ENCODE results near the gene CASZ1.

Gene CASZ1, protein sequence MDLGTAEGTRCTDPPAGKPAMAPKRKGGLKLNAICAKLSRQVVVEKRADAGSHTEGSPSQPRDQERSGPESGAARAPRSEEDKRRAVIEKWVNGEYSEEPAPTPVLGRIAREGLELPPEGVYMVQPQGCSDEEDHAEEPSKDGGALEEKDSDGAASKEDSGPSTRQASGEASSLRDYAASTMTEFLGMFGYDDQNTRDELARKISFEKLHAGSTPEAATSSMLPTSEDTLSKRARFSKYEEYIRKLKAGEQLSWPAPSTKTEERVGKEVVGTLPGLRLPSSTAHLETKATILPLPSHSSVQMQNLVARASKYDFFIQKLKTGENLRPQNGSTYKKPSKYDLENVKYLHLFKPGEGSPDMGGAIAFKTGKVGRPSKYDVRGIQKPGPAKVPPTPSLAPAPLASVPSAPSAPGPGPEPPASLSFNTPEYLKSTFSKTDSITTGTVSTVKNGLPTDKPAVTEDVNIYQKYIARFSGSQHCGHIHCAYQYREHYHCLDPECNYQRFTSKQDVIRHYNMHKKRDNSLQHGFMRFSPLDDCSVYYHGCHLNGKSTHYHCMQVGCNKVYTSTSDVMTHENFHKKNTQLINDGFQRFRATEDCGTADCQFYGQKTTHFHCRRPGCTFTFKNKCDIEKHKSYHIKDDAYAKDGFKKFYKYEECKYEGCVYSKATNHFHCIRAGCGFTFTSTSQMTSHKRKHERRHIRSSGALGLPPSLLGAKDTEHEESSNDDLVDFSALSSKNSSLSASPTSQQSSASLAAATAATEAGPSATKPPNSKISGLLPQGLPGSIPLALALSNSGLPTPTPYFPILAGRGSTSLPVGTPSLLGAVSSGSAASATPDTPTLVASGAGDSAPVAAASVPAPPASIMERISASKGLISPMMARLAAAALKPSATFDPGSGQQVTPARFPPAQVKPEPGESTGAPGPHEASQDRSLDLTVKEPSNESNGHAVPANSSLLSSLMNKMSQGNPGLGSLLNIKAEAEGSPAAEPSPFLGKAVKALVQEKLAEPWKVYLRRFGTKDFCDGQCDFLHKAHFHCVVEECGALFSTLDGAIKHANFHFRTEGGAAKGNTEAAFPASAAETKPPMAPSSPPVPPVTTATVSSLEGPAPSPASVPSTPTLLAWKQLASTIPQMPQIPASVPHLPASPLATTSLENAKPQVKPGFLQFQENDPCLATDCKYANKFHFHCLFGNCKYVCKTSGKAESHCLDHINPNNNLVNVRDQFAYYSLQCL (N-terminal part only)

DNA sequence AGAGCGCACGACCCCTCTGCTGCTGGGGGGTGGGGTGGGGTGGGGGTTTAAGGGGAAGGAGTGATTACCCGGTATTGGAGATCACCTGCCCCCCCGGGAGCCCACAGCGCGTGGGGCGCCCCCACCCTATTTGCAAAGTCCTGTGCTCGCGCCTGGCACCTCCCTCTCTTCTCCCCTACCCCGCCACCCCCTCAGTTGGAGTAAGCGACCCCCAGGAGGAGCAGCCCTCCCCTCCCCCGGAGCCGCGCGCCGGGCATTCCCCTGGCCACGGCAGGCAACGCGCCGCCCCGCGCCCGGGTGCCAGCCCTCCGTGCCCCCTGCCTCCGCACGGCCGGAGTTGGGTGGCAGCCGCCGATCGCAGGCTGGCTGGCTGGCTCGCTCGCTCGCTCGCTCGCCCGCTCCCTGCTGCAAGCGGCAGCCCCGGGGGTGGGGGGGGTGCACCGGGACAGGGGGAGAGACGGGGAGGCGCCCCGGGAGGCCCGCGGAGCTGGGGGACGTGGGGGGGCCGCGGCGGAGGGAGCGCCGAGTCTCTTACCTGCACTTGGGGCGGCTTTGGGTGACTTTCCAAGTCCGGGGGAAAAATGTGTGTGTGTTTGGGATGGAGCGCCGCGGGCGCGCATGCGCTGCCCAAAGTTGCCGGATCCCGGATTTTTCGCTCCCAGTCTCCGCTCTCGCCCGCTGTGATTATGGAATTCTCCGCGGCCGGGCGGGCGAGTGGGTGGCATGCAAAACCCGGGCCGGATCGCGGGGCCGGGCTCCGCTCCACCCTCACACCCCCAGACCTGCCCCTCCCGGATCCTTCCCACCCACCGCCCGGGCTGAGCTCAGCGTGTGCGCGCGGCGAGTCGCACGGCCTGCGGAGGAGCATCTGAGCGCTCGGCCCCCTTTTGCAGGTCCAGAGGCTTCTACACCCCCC, at the start of gene CASZ1:
Gene CASZ1 (minus strand): TSS at position 618 of the 916 bp plus-strand sequence. CDS start 102,757 bp downstream, outside the sequence.
- DNase-seq (ENCODE audit: low spot score) = no peak

DNA sequence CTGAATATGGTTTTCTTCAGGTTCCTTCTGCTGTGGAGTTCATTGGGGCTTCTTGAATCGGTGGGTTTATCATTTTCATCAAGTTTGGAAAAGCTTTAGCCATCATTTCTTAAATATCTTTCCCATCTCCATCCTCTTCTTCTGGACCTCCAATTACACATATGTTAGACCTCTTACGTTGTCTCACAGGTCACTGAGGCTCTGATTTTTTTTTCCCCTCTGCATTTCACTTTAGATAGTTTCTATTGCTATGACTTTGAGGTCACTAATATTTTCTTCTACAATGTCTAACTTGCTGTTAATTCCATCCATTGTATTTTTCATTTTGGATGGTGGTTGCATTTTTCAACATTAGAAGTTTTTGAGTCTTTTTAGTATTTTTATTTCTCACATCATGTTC, 47.3 kb upstream of the CASZ1 start:
- DNase-seq (ENCODE audit: low spot score) = no peak

DNA sequence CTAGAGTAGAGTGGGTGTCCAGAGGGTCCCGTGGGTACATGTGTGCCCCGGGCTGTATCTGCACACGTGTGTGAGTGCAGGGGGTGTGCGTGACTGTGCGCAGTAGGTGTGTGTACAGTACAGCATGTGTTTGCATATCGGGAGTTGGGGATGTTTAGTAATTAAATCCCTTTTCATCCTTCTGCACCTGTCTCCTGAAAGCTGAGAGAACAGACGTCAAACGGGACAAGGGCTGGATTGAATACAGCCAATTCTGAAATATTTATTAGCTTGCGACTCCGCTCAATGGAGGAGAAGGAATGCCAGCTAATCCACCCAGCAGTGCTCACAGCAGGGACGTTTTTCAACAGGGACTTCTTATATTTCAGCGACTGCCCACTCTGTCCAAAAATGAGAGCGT, 44.7 kb upstream of the CASZ1 start:
- no peak for DNase-seq (ENCODE audit: low spot score)

DNA sequence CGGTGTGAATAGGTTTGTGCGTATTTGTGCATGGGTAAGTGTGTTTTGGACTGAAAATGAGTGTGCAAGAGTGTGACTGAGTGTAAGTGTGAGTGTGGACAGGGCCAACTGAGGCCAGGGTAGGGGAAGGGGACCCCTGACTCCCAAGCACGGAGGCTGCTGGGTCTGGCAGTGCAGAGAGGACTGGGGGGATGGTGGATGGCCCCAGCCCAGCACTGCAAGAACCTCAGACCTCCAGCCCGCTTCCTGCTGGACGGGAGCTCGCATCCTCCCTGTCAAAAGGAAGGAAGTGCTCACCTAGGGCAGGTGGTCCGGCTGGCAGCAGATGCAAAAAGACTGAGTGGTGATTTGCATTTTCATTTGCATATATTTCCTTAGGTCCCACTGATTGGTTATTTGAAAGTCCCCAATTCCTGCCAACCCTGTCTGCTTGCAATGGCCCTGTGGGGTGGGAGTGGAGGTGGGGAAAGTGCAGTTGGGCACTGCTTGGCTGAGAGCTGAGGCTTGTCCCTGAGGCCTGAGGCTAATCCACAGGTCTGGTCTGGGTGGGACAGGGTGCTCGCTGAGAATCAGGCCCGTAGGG, 42.8 kb upstream of the CASZ1 start:
- no peak for DNase-seq (ENCODE audit: low spot score)

DNA sequence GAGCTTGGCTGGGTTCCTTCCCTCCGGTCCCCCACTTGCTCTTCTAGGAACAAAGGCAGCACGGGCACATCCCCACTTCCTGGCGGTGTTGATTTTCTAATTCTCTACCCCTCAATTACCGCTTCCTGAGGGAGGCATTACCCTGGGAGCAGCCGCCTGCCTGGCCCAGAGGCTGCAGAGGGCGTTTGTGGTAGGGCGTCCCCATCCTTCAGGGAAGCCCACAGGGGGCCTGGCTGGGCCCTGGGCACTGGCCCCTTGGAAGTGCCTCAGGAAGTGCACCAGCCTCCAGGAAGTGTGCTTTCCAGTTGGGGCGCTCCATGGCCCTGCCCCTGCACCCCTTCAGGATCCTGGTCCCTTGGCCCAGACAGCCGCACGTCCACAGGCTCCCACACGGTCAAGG, 42.1 kb upstream of the CASZ1 start:
- no peak for DNase-seq (ENCODE audit: low spot score)

DNA sequence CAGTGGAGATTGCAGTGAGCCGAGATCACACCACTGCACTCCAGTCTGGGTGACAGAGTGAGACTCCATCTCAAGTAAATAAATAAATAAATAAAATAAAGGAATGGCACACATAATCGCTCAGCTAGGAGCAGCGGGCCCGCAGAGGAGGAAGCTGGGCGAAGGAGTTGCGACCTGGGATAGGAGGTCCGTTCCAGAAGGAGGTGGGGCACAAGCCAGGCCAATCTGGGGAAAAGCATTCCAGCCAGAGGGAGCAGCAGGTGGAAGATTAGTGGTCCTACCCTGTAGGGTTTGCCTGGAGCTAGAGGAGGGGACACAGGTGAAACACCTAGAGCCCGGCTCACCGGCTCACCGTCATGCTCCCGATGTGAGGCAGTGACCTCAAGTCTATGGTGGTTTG, 40.3 kb upstream of the CASZ1 start:
- DNase-seq (ENCODE audit: low spot score) = no peak

DNA sequence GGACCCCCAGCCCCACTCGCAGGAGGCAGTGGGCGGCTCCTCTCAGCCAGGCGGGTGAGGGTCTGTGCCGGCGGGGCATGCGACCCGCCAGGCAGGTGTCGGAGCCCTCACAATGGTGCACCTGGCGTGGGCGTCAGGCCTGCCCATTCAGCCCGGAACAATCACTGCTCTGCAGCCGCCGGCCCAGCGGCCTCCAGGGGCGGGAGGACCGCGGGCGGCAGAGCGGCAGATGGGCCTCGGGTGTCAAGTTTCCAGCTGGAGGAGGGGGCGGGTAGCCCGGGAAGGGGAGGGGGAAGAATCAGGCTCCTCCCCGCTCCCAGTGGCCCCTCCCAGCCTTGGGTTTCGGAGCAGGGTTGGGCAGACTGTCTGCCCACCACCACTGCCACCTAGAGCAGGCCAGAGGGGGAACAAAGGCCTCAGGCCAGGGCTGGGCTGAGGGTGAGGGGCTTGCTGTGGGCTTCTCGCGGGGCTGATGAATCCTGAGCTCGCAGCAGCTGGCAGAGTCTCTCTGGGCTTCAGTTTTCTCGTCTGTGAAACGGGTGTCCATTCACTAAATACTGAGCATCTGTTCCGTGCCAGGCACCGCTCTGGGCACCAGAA, 39.5 kb upstream of the CASZ1 start:
- DNase-seq (ENCODE audit: low spot score) = no peak

DNA sequence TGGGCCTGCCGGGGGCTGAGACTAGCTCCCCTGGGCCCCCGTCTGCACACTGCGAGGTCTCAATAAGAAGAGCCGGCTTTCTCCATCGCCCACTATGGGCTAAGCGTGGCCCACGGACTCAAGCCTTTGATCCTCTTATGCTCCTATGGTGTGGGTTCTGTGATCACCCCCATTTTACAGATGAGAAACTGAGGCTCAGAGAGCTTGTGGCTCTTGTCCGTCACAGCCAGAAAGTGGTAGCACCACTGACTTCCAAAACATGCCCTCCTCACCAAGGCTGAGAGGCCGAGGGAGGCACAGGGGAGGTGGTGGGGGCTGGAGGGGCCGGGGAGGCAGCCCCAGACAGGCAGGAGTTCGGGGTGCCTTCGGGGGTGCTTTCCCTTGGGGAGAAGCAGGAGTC, 39.0 kb upstream of the CASZ1 start:
- no peak for DNase-seq (ENCODE audit: low spot score)

DNA sequence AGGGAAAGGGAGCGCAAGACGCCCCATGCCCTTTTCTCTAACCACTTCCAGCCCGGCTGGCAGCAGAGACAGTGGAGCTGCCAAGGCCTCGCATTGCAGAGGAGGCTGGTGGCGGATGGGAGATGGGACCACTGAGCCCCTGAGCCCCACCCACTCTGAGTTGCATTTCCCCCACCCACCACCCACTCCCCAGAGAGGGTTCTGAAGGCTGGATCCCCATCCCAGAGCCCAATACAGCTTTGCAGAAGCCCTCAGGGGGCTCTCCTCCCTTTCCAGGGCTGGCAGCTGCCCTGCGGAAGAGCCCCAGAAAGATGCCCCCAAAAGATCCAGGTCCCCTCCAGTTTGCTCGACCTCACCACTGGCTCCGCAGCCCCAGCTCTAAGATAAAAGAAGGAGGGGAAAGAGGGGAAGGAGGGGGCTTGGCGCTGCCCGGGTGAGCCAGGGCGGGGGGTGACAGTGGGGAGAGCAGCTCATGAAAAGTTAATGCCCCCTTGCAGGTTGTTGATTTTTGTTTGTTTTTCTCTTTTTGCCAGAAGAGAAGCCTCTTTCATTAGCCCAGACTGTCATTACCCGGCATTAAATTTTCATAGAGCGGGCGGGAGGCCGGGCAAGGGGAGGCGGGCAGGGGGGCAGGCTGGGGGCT, 38.4 kb upstream of the CASZ1 start:
- DNase-seq (ENCODE audit: low spot score) = no peak

DNA sequence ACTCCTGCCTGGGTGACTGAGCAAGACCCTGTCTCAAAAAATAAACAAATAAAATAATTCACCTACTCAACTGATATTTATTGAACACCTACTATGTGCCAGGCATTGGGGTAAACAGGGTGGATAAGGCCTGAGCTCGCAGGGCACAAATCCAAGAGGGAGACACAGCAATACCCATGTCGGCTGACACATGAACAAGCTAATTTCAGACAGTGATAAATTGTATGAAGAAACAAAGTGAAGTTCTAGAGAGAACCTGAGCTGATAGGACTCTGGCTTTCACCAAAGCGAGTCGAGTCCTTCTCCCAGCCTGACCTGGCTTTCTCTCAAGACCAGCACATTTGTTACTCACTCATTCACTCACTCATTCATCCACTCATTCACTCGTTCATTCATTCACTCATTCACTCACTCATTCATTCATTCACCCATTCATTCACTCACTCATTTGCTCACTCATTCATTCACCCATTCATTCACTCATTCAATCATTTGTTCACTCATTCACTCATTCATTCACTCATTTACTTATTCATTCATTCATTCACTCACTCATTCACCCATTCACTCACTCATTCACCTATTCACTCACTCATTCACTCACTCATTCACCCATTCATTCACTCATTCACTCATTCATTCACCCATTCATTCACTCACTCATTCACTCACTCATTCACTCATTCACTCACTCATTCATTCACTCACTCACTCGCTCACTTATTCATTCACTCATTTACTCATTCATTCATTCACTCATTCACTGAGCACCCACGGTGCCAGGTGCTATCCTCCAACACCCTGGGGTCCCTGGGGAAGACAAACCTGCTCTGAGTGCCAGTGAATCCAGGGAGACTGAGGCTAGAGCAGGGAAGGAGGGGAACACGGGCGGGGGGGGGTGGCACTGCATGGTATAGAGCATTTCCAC, 37.4 kb upstream of the CASZ1 start:
- DNase-seq (ENCODE audit: low spot score) = no peak

DNA sequence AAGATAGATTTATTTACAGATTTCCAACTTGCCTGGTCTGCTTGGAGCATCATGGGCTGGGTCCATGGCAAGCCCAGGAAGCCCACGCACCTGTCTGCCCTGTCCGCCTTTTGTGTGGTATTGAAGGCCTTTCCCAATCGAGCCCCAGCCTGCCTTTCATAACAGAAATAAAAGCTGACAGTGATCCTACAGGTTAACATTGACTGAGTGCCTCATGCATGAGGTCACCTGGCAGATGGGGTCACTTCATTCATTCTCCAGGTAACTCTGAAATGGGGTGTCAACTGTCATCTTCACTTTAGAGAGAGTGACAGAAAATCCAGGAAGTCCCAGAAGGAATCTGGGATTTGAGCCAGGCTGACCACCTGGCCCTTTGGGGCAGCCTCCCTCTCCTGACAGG, 36.3 kb upstream of the CASZ1 start:
- no peak for DNase-seq (ENCODE audit: low spot score)

DNA sequence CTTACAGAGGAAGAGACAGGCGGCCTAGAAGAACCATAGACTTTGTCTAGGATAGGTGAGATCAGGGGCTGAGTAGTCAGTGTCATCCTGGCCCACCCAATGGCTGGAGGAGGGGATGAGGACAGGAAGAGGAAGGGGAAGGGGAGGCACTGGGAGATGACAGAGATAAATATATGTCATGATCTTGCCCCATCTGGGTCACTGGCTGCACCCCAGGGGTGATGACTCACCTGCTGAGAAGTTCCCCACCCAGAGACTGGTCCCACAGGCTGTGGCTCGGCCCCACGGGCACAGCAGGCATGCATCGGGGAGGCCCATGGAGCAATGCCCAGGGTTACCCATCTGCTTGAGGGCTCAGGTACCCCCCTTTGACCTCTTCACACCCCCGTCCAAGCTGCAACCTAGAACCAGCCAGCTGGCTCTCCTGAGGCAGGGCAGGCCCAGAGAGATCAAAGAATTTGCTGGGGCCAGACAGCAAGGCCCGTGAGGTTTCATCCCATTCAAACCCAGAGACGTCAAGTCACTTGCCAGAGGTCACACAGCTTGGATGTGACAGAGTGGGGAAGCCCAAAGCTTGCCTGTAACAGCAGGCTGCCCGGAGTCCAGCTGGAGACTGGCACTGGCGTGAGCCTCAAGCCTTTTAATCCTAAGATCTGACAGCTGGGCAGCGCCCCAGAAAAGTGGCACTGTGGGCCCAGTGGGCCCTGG, 34.7 kb upstream of the CASZ1 start:
- DNase-seq (ENCODE audit: low spot score) = no peak

DNA sequence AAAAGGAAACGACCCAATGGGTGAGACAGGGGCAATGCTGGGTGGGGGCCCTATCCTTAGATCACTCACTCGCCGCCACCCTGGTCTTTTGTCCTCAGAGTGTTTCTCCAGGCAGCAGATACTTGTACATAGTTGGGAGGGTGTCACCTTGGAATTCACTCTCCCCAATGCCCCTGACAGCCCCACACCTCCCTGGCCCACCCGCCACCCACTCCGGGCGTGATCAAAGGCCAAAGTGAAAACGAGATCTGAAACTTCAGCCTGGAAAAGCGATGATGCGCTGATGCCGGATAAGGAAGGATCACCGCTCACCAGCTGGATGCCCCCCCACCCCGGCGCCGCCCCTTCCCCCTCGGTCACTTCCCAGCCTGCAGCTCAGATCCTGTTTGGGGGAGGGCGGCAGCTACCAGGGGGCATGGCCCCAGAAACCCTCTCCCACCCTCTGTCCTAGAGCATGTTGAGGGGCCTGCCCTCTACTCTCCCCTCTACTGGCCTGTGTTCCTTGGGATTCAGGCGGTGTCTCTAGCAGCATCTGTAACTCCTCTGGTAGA, 33.6 kb upstream of the CASZ1 start:
- DNase-seq (ENCODE audit: low spot score) = no peak

DNA sequence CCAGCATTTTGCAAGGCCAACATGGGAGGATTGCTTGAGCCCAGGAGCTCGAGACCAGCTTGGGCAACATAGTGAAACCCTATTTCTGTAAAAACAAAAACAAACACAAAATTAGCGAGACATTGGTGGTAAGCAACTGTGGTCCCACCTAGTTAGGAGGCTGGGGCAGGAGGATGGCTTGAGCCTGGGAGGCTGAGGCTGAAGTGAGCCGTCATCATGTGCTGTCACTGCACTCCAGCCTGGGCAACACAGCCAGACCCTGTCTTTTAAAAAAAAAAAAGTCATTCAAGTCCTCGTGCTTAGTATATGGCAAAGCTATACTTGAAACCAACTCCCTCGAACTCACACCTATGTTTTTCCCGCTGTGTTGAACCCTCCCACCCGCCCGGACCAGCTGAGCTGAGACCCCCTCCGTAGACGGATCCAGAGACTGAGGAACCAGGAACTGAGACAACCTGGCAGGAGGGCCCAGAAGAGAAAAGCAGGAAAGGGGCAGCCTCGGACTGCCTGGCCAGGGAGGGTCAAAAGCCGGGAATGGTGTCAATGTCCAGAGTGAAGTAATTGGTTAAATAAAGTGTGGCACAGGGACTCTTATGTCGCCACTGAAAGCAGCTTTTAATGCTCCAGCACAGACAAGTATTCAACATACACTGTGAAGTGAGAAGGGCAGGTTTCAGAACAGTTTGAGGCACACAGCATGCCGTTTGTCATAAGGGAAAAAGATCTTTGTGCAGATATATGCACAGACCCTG, 32.8 kb upstream of the CASZ1 start:
- DNase-seq (ENCODE audit: low spot score) = no peak

DNA sequence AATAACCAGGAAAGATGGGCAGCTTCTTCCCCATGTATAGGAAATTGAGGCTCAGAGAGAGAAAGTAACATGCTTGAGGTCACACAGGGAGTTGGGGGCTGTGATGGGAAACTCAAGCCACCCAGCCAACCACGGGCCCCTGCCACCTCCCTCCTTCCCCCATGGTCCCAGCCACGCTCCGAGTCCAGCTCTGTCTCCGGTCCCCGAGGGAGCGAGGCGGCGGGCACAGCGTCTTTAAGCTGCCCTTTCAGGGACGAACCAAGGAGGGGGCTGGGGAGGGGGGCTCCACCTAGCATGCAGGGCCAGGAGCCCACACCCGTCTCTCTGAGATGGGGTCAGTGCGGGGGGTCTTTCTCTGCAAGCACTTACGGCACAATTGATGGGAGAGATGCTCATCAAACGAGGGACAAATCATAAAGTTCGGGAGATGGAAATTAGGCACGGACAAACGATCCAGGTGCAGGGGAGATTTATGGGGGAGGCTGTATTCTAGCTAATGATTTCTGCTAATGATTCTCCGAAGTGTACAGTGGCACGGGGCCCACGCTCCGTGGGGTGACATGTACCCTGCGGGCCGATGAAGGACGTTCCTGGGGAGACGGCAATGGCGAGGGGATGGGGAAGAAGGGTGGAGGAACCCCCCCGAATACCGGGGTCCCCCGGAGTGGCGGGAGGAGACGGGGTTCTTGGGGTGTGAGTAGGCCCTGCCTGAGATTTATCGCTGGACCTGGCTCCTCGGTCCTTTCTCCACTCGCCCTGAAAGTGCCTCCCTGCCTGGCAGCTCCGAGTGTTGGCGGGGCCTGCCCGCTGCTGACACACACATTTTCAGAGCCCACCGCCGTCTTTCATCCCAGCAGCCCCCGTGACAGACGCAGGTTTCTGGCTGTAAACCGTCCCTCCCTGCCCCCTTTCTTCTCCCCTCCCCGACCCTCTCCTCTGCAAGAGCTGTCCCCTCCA, 31.2 kb upstream of the CASZ1 start:
- DNase-seq (ENCODE audit: low spot score) = no peak

DNA sequence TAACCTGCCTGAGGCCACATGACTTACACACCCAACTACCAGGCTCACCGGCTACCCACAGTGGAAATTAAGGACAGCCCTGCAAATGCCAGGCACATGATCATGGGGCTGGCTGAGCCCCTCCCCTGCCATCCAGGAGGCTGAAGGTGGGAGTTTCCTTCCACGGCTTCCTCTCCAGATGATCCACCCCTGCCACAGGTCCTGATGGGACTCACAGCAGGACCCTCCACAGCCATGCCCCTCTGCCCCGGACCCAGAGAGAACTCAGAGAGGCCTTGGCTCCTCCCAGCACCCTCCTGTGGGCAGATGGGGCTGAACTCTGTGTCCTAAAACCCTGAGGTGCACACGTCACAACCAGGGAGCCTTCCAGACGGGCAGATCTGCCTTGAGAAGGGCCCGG, 29.1 kb upstream of the CASZ1 start:
- no peak for DNase-seq (ENCODE audit: low spot score)

Data from hematopoietic multipotent progenitor cell treated with erythropoietin and hydrocortisone succinate and interleukin-3 and kit ligand, for 15 days (in vitro differentiated cells).